Parathyroid adenoma (tissue), 2 donors: ENCODE results near the gene APC2.

Source experiments
- H2AFZ ChIP-seq: fragments of 300-600 bp; sonication (generic); one replicate; pipeline ENCODE4 v1.7.0; 2017; ENCODE audit warnings: antibody characterized with exemption, mild to moderate bottlenecking
- H3K27ac ChIP-seq: fragments of 300-600 bp; sonication (generic); one replicate; pipeline ENCODE4 v1.7.0; 2017
- H3K27me3 ChIP-seq: fragments of 300-600 bp; sonication (generic); one replicate; pipeline ENCODE4 v1.7.0; 2017; ENCODE audit warnings: low read length; ENCODE audit not compliant: control insufficient read depth, insufficient read depth
- H3K36me3 ChIP-seq: fragments of 300-600 bp; sonication (generic); one replicate; pipeline ENCODE4 v1.7.0; 2017; ENCODE audit warnings: low read length; ENCODE audit not compliant: control insufficient read depth, insufficient read depth
- H3K4me1 ChIP-seq: fragments of 300-600 bp; sonication (generic); one replicate; pipeline ENCODE4 v1.7.0; 2017; ENCODE audit warnings: control low read depth
- H3K4me2 ChIP-seq: fragments of 300-600 bp; sonication (generic); one replicate; pipeline ENCODE4 v1.7.0; 2017; ENCODE audit warnings: low read length
- H3K4me3 ChIP-seq: fragments of 300-600 bp; sonication (generic); one replicate; pipeline ENCODE4 v1.7.0; 2017; ENCODE audit warnings: low read depth, low read length
- H3K79me2 ChIP-seq: fragments of 300-600 bp; sonication (generic); one replicate; pipeline ENCODE4 v1.7.0; 2017; ENCODE audit warnings: control low read depth
- H3K9ac ChIP-seq: fragments of 300-600 bp; sonication (generic); one replicate; pipeline ENCODE4 v1.7.0; 2017; ENCODE audit warnings: mild to moderate bottlenecking
- H3K9me3 ChIP-seq: fragments of 300-600 bp; sonication (generic); one replicate; pipeline ENCODE4 v1.7.0; 2017; ENCODE audit warnings: low read length; ENCODE audit not compliant: control insufficient read depth
- CTCF ChIP-seq: fragments of 300-600 bp; sonication (generic); IDR thresholded peaks from one replicate; pipeline ENCODE4 v1.7.0; 2017; ENCODE audit warnings: antibody characterized with exemption, mild to moderate bottlenecking
- donor health status: primary hyperparathyroidism.

APC2 gene

GRCh38 chr19:1449467-1450442 lies at the start of gene APC2:
Gene APC2, plus strand, starts transcription at chr19:1450121. Its CDS starts 2,881 bp downstream, at chr19:1453002.
- peaks cover 6% of the 10 kb centered on the region for H3K4me1 ChIP-seq

GRCh38 chr19:1400281-1401137 lies 49.4 kb upstream of the APC2 start:
- no peak overlapping the region for H3K9ac ChIP-seq
- H3K27ac ChIP-seq: no peak overlapping the region
- no peaks in the 10 kb centered on the region for H3K79me2 ChIP-seq
- H3K4me3 ChIP-seq: peak overlapping the region; percentile 76
- no peaks in the 10 kb centered on the region for H3K27me3 ChIP-seq
- H3K9me3 ChIP-seq: no peaks in the 10 kb centered on the region
- H3K4me2 ChIP-seq: peak overlapping the region; percentile 96
- no peaks in the 10 kb centered on the region for H3K36me3 ChIP-seq
- H2AFZ ChIP-seq: peak overlapping the region; percentile 75
- TF ChIP-seq CTCF: no peak
- H3K4me1 ChIP-seq: no peaks in the 10 kb centered on the region

More at GRCh38 chr19:1449467-1450442, at the start of gene APC2:
- H3K9me3 ChIP-seq: no peaks in the 10 kb centered on the region
- H3K27me3 ChIP-seq: peaks cover 19% of the 10 kb centered on the region
- H3K36me3 ChIP-seq: no peaks in the 10 kb centered on the region
- H3K79me2 ChIP-seq: no peaks in the 10 kb centered on the region
- H3K9ac ChIP-seq: no peak within 1 kb of the TSS
- H3K4me3 ChIP-seq: no peak within 1 kb of the TSS
- no peak within 1 kb of the TSS for H3K27ac ChIP-seq
- no peak within 1 kb of the TSS for H2AFZ ChIP-seq
- H3K4me2 ChIP-seq: no peak within 1 kb of the TSS
- TF ChIP-seq CTCF: no peak

DNA sequence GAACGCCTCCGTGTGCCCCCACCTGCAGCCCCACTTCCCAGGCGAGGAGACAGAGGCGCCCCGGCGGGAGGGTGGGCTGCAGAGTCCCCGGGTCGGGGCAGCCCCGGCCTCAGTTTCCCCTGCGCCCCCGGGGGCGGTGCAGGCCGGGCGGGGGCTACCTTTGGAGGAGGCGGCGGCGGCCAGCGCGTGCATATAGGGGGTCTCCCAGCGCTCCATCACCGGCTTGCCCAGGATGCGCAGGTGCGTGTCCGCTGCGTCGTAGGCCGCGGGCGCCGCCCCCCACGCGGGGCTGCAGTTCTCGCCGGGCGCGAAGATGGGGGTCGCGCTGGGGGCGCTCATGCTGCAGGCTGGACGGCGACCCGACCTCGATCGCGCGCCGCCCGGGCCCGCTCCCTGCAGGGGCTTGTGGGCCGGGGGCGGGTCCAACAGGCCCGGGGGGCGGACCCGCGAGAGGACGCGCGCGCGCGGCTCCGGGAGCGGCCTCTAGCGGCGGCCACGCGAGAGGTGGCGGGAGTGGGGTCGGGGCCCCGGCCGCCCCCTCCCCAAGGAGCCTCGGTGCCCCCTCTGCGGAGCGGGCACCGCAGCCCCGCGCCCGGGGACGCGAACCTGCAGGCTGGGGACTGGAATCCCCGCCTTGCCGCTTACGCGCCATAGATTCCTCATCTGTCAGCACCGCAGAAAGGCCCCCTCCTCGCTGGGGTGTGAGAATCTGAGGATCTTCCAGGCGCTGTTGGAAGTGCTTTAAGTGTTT lies 48.6 kb upstream of the APC2 start, which contains the start of gene GAMT:
GAMT (minus strand) TSS at position 405 of the 751 bp plus-strand sequence; CDS start at position 339, 66 bp downstream.
- TF ChIP-seq CTCF: peak; percentile 37
- no peak within 1 kb of the TSS for H3K9ac ChIP-seq
- no peaks in the 10 kb centered on the region for H3K36me3 ChIP-seq
- H3K4me2 ChIP-seq: peak within 1 kb of the TSS; percentile 96
- H3K79me2 ChIP-seq: no peaks in the 10 kb centered on the region
- H2AFZ ChIP-seq: peak within 1 kb of the TSS; percentile 82
- peak within 1 kb of the TSS; percentile 76 for H3K4me3 ChIP-seq
- no peaks in the 10 kb centered on the region for H3K9me3 ChIP-seq
- H3K27ac ChIP-seq: no peak within 1 kb of the TSS
- H3K27me3 ChIP-seq: no peaks in the 10 kb centered on the region
- peaks cover 2% of the 10 kb centered on the region for H3K4me1 ChIP-seq

- Histone ChIP-seq H3K4me3 (no peak overlapping the region), H3K4me1 (peaks cover 7% of the 10 kb centered on the region), H2AFZ (peak overlapping the region; percentile 82), H3K4me2 (peak overlapping the region; percentile 96), H3K27me3 (no peaks in the 10 kb centered on the region), H3K27ac (no peak overlapping the region), H3K36me3 (no peaks in the 10 kb centered on the region), H3K9ac (no peak overlapping the region), H3K79me2 (no peaks in the 10 kb centered on the region), H3K9me3 (no peaks in the 10 kb centered on the region)
- TF ChIP-seq CTCF: no peak
These were observed 48.1 kb upstream of the APC2 start for GRCh38 chr19:1401889-1402217.
